ENCODE measurements around the gene SEH1L. TPM values are rescaled to one million over a fixed set of nuclear protein-coding genes. Genes with fewer than 3 reads are reported as not detected.
"Not testable (repeated sequence)": the region's sequence is repeated elsewhere in the genome, so short reads cannot be mapped to it uniquely, and the experiment has no call there.

Gene SEH1L
- total RNA-seq (100 to 1,000 TPM; 132 to 141 TPM), polyA plus RNA-seq (25.9 TPM)

- Histone ChIP-seq H3K4me1 (ENCODE audit: insufficient read depth, low read length) (peaks cover 32% of the 10 kb centered on the region), H3K4me3 (ENCODE audit: low read length) (peak within 1 kb of the TSS; percentile 84), H3K9me3 (ENCODE audit: low read length) (no peaks in the 10 kb centered on the region), H3K27ac (ENCODE audit: low read depth, low read length) (peak within 1 kb of the TSS; percentile 90), H3K36me3 (ENCODE audit: insufficient read depth, low read length) (no peaks in the 10 kb centered on the region), H3K27me3 (ENCODE audit: insufficient read depth, low read length, poor library complexity, severe bottlenecking) (no peaks in the 10 kb centered on the region)
- Mint-ChIP-seq H3K4me3 (peak within 1 kb of the TSS; percentile 90 to 96 (median 94)), H3K4me1 (peaks cover 22 to 40% (median 37%) of the 10 kb centered on the region in 3 donors), H3K27me3 (peaks cover 0 to 9% of the 10 kb centered on the region in 2 donors), H3K36me3 (peaks cover 0 to 11% (median 0%) of the 10 kb centered on the region in 3 donors), H3K9me3 (peaks cover 0 to 2% (median 0%) of the 10 kb centered on the region in 5 donors), H3K27ac (peak within 1 kb of the TSS; percentile 94 to 100 (median 98))
- DNase-seq, result peak; percentile 97 to 100 (median 98)
- ChIA-PET CTCF (interaction anchor here (1.0 to 1.2 kb wide), 3 partner anchors 43 to 236 kb away, joined by 3 to 5 read pairs (median 3); partner anchors contain the start of gene CEP192), POLR2A (interaction anchor here (1.0 to 2.7 kb wide), 7 partner anchors 42 to 570 kb away, joined by 3 to 29 read pairs (median 9); partner anchors contain the start of genes AFG3L2, CEP192, CEP76 and PRELID3A)
These were observed at the start of gene SEH1L for GRCh38 chr18:12947285-12948049. Gene SEH1L, plus strand, starts transcription at chr18:12948011. Its CDS starts 111 bp downstream, at chr18:12948122.

GRCh38 chr18:12901208-12901607 is 46.6 kb upstream of the SEH1L start:
- H3K36me3 Mint-ChIP-seq, POLR2A ChIA-PET, H3K4me3 Mint-ChIP-seq: not testable (repeated sequence)

GRCh38 chr18:12904012-12904516 is 43.7 kb upstream of the SEH1L start:
- POLR2A ChIA-PET, result interaction anchor here (0.5 kb wide), 1 partner anchor 21 kb away, joined by 3 read pairs; no protein-coding TSS in a partner anchor
- Histone ChIP-seq H3K27ac (ENCODE audit: low read depth, low read length) (peak overlapping the region; percentile 53), H3K9me3 (ENCODE audit: low read length) (no peaks in the 10 kb centered on the region), H3K4me1 (ENCODE audit: insufficient read depth, low read length) (peaks cover 14% of the 10 kb centered on the region), H3K4me3 (ENCODE audit: low read length) (peak overlapping the region; percentile 30), H3K36me3 (ENCODE audit: insufficient read depth, low read length) (no peaks in the 10 kb centered on the region), H3K27me3 (ENCODE audit: insufficient read depth, low read length, poor library complexity, severe bottlenecking) (no peaks in the 10 kb centered on the region)
- Mint-ChIP-seq H3K4me3 (peak overlapping the region; percentile 60 to 88 (median 84)), H3K27ac (peak overlapping the region; percentile 71 to 97 (median 94)), H3K36me3 (no peaks in the 10 kb centered on the region), H3K4me1 (peaks cover 10 to 13% (median 13%) of the 10 kb centered on the region in 3 donors), H3K9me3 (no peaks in the 10 kb centered on the region), H3K27me3 (peaks cover 0 to 5% of the 10 kb centered on the region in 2 donors)
- CTCF ChIA-PET, result interaction anchor here (1.0 to 4.4 kb wide), 4 partner anchors 11 to 177 kb away, joined by 3 to 21 read pairs (median 6); no protein-coding TSS in a partner anchor
- DNase-seq, result peak in 1 of 5 donors; percentile 33

More at GRCh38 chr18:12901208-12901607, 46.6 kb upstream of the SEH1L start:
- Mint-ChIP-seq H3K27ac (peak overlapping the region in 1 of 8 donors; percentile 69), H3K4me1 (peaks cover 12 to 16% (median 13%) of the 10 kb centered on the region in 3 donors)
- DNase-seq; H3K27me3 ChIP-seq (ENCODE audit: insufficient read depth, low read length, poor library complexity, severe bottlenecking); H3K27me3 Mint-ChIP-seq; H3K4me3 ChIP-seq (ENCODE audit: low read length); H3K36me3 ChIP-seq (ENCODE audit: insufficient read depth, low read length); H3K27ac ChIP-seq (ENCODE audit: low read depth, low read length); H3K9me3 Mint-ChIP-seq; H3K9me3 ChIP-seq (ENCODE audit: low read length): not testable (repeated sequence)
- CTCF ChIA-PET, result interaction anchor here (1.7 to 2.7 kb wide), 2 partner anchors 21 to 157 kb away, joined by 4 to 7 read pairs; no protein-coding TSS in a partner anchor
- peaks cover 14% of the 10 kb centered on the region for H3K4me1 ChIP-seq (ENCODE audit: insufficient read depth, low read length)

GRCh38 chr18:12906119-12906518 is 41.7 kb upstream of the SEH1L start:
- CTCF ChIA-PET, result interaction anchor here (1.3 to 4.4 kb wide), 2 partner anchors 13 to 28 kb away, joined by 3 to 21 read pairs; no protein-coding TSS in a partner anchor

GRCh38 chr18:12906773-12907172 is 41.0 kb upstream of the SEH1L start:
- H3K27ac ChIP-seq (ENCODE audit: low read depth, low read length), result no peak overlapping the region
- no peak overlapping the region for H3K4me3 ChIP-seq (ENCODE audit: low read length)
- Mint-ChIP-seq H3K27ac (no peak overlapping the region), H3K36me3 (no peaks in the 10 kb centered on the region), H3K9me3 (peaks cover 0 to 2% (median 0%) of the 10 kb centered on the region in 5 donors), H3K4me3 (no peak overlapping the region), H3K27me3 (peaks cover 0 to 4% of the 10 kb centered on the region in 2 donors), H3K4me1 (peaks cover 16 to 25% (median 22%) of the 10 kb centered on the region in 3 donors)
- H3K27me3 ChIP-seq (ENCODE audit: insufficient read depth, low read length, poor library complexity, severe bottlenecking), result no peaks in the 10 kb centered on the region
- ChIA-PET CTCF (interaction anchor here (1.3 to 1.9 kb wide), 2 partner anchors 13 to 28 kb away, joined by 3 to 5 read pairs; no protein-coding TSS in a partner anchor), POLR2A (no interaction called here)
- H3K36me3 ChIP-seq (ENCODE audit: insufficient read depth, low read length), result no peaks in the 10 kb centered on the region
- H3K9me3 ChIP-seq (ENCODE audit: low read length), result no peaks in the 10 kb centered on the region
- peaks cover 26% of the 10 kb centered on the region for H3K4me1 ChIP-seq (ENCODE audit: insufficient read depth, low read length)
- no peak for DNase-seq

More at GRCh38 chr18:12906119-12906518, 41.7 kb upstream of the SEH1L start:
- no peaks in the 10 kb centered on the region for H3K27me3 ChIP-seq (ENCODE audit: insufficient read depth, low read length, poor library complexity, severe bottlenecking)
- no peak overlapping the region for H3K4me3 Mint-ChIP-seq
- no peaks in the 10 kb centered on the region for H3K9me3 ChIP-seq (ENCODE audit: low read length)
- H3K4me1 Mint-ChIP-seq, result peaks cover 13 to 22% (median 20%) of the 10 kb centered on the region in 3 donors
- no peak overlapping the region for H3K27ac Mint-ChIP-seq
- no peak overlapping the region for H3K4me3 ChIP-seq (ENCODE audit: low read length)
- peaks cover 0 to 5% of the 10 kb centered on the region in 2 donors for H3K27me3 Mint-ChIP-seq
- DNase-seq, result no peak
- H3K36me3 ChIP-seq (ENCODE audit: insufficient read depth, low read length), result no peaks in the 10 kb centered on the region
- POLR2A ChIA-PET, result no interaction called here
- H3K4me1 ChIP-seq (ENCODE audit: insufficient read depth, low read length), result peaks cover 21% of the 10 kb centered on the region
- no peak overlapping the region for H3K27ac ChIP-seq (ENCODE audit: low read depth, low read length)
- H3K36me3 Mint-ChIP-seq, result no peaks in the 10 kb centered on the region
- H3K9me3 Mint-ChIP-seq, result no peaks in the 10 kb centered on the region

GRCh38 chr18:12907258-12907925 is 40.4 kb upstream of the SEH1L start:
- Histone ChIP-seq H3K27me3 (ENCODE audit: insufficient read depth, low read length, poor library complexity, severe bottlenecking) (no peaks in the 10 kb centered on the region), H3K27ac (ENCODE audit: low read depth, low read length) (no peak overlapping the region), H3K4me3 (ENCODE audit: low read length) (no peak overlapping the region), H3K4me1 (ENCODE audit: insufficient read depth, low read length) (peaks cover 26% of the 10 kb centered on the region), H3K36me3 (ENCODE audit: insufficient read depth, low read length) (no peaks in the 10 kb centered on the region), H3K9me3 (ENCODE audit: low read length) (no peaks in the 10 kb centered on the region)
- H3K4me1 Mint-ChIP-seq, result peaks cover 16 to 25% (median 22%) of the 10 kb centered on the region in 3 donors
- no peaks in the 10 kb centered on the region for H3K27me3 Mint-ChIP-seq
- no peak overlapping the region for H3K4me3 Mint-ChIP-seq
- H3K9me3 Mint-ChIP-seq, result peaks cover 0 to 2% (median 0%) of the 10 kb centered on the region in 5 donors
- no peak overlapping the region for H3K27ac Mint-ChIP-seq
- no peaks in the 10 kb centered on the region for H3K36me3 Mint-ChIP-seq
- DNase-seq, result no peak
- POLR2A ChIA-PET, result no interaction called here
- CTCF ChIA-PET, result interaction anchor here (1.3 to 1.9 kb wide), 2 partner anchors 14 to 27 kb away, joined by 3 to 5 read pairs; no protein-coding TSS in a partner anchor

GRCh38 chr18:12908706-12909105 is 39.1 kb upstream of the SEH1L start:
- H3K27ac ChIP-seq (ENCODE audit: low read depth, low read length), result no peak overlapping the region
- no peak overlapping the region for H3K4me3 Mint-ChIP-seq
- no peak overlapping the region for H3K4me3 ChIP-seq (ENCODE audit: low read length)
- H3K9me3 Mint-ChIP-seq, result peaks cover 4 to 12% (median 7%) of the 10 kb centered on the region in 5 donors
- DNase-seq, result no peak
- CTCF ChIA-PET, result interaction anchor here (0.6 to 1.9 kb wide), 2 partner anchors 15 to 165 kb away, joined by 3 to 5 read pairs; no protein-coding TSS in a partner anchor
- no peaks in the 10 kb centered on the region for H3K27me3 Mint-ChIP-seq
- peaks cover 8% of the 10 kb centered on the region for H3K9me3 ChIP-seq (ENCODE audit: low read length)
- POLR2A ChIA-PET, result no interaction called here
- no peaks in the 10 kb centered on the region for H3K27me3 ChIP-seq (ENCODE audit: insufficient read depth, low read length, poor library complexity, severe bottlenecking)
- H3K36me3 Mint-ChIP-seq, result peaks cover 0 to 5% (median 0%) of the 10 kb centered on the region in 3 donors
- H3K36me3 ChIP-seq (ENCODE audit: insufficient read depth, low read length), result no peaks in the 10 kb centered on the region
- peaks cover 19 to 25% (median 19%) of the 10 kb centered on the region in 3 donors for H3K4me1 Mint-ChIP-seq
- peaks cover 21% of the 10 kb centered on the region for H3K4me1 ChIP-seq (ENCODE audit: insufficient read depth, low read length)
- H3K27ac Mint-ChIP-seq, result no peak overlapping the region

All from CD8-positive, alpha-beta memory T cell (primary cell).